HG03442 (cell line): Measurements from ENCODE around the gene IL32.

ENCODE experiments used
- ATAC-seq: cut with Tn5 transposase; IDR thresholded peaks from one replicate; pipeline ENCODE4 v1.9.1; 2021; ENCODE audit warnings: mild to moderate bottlenecking, moderate library complexity; ENCODE audit not compliant: unreplicated experiment

IL32 gene

GRCh38 chr16:3027983-3028715 is 37.3 kb upstream of the IL32 start:
- no peak for ATAC-seq

- no peak for ATAC-seq
Observed at GRCh38 chr16:3028716-3029319, 36.6 kb upstream of the IL32 start.

- ATAC-seq: no peak
Observed at GRCh38 chr16:3029491-3030221, 35.8 kb upstream of the IL32 start.

- ATAC-seq: no peak
Observed at GRCh38 chr16:3030222-3031212, 34.9 kb upstream of the IL32 start.

GRCh38 chr16:3032624-3033023 is 32.8 kb upstream of the IL32 start:
- ATAC-seq: no peak

GRCh38 chr16:3035289-3035971 is 30.0 kb upstream of the IL32 start:
- no peak for ATAC-seq

GRCh38 chr16:3035972-3036725 is 29.3 kb upstream of the IL32 start:
- ATAC-seq: no peak

GRCh38 chr16:3036726-3037315 is 28.6 kb upstream of the IL32 start, which contains the start of gene BICDL2:
Gene BICDL2, minus strand, starts transcription at chr16:3036944. Its CDS starts 1,448 bp downstream, at chr16:3035496.
- no peak for ATAC-seq

- ATAC-seq: no peak
Observed at GRCh38 chr16:3038256-3038655, 27.2 kb upstream of the IL32 start.

GRCh38 chr16:3038896-3039295 is 26.5 kb upstream of the IL32 start:
- ATAC-seq: no peak

- no peak for ATAC-seq
Observed at GRCh38 chr16:3042376-3042775, 23.1 kb upstream of the IL32 start.

- no peak for ATAC-seq
Observed at GRCh38 chr16:3044708-3045107, 20.7 kb upstream of the IL32 start.

- no peak for ATAC-seq
Observed at GRCh38 chr16:3045758-3046640, 19.4 kb upstream of the IL32 start, which contains the start of gene MMP25. Gene MMP25, plus strand, starts transcription at chr16:3046561. Its CDS starts 357 bp downstream, at chr16:3046918.

- no peak for ATAC-seq
Observed at GRCh38 chr16:3046641-3047386, 18.6 kb upstream of the IL32 start.

GRCh38 chr16:3047387-3047720 is 18.1 kb upstream of the IL32 start:
- ATAC-seq: no peak

GRCh38 chr16:3049921-3050481 is 15.4 kb upstream of the IL32 start:
- no peak for ATAC-seq

- no peak for ATAC-seq
Observed at GRCh38 chr16:3050487-3050886, 15.0 kb upstream of the IL32 start.
